HG02610 (cell line): ENCODE data around the gene NRXN3.
"Not testable (repeated sequence)": the region's sequence is repeated elsewhere in the genome, so short reads cannot be mapped to it uniquely, and the experiment has no call there.

ENCODE experiments used
- ATAC-seq: cut with Tn5 transposase; IDR thresholded peaks from one replicate; pipeline ENCODE4 v1.9.1; 2021; ENCODE audit warnings: mild to moderate bottlenecking, moderate library complexity; ENCODE audit not compliant: unreplicated experiment

NRXN3 gene

GRCh38 chr14:78566026-78566858, 396.1 kb downstream of the NRXN3 start:
- ATAC-seq = peak; percentile 94

GRCh38 chr14:78566859-78567172, 396.6 kb downstream of the NRXN3 start:
- ATAC-seq = peak; percentile 11

GRCh38 chr14:78567343-78567742, 397.2 kb downstream of the NRXN3 start:
- ATAC-seq = no peak

GRCh38 chr14:78573736-78574135, 403.6 kb downstream of the NRXN3 start:
- ATAC-seq = not testable (repeated sequence)

- ATAC-seq = no peak
These were observed 406.4 kb downstream of the NRXN3 start for GRCh38 chr14:78576437-78577166.

GRCh38 chr14:78581229-78581628, 411.1 kb downstream of the NRXN3 start:
- ATAC-seq = no peak

GRCh38 chr14:78586681-78587080, 416.5 kb downstream of the NRXN3 start:
- no peak for ATAC-seq

- no peak for ATAC-seq
These were observed 418.7 kb downstream of the NRXN3 start for GRCh38 chr14:78588906-78589305.

- no peak for ATAC-seq
These were observed 422.5 kb downstream of the NRXN3 start for GRCh38 chr14:78592616-78593219.

- ATAC-seq = no peak
These were observed 423.8 kb downstream of the NRXN3 start for GRCh38 chr14:78593949-78594348.

GRCh38 chr14:78595797-78596196, 425.6 kb downstream of the NRXN3 start:
- ATAC-seq = no peak

- peak; percentile 93 for ATAC-seq
These were observed 428.1 kb downstream of the NRXN3 start for GRCh38 chr14:78598046-78598920.

GRCh38 chr14:78605025-78605762, 435.0 kb downstream of the NRXN3 start:
- no peak for ATAC-seq

- ATAC-seq = peak; percentile 69
These were observed 435.8 kb downstream of the NRXN3 start for GRCh38 chr14:78605897-78606500.

GRCh38 chr14:78608998-78609787, 439.0 kb downstream of the NRXN3 start:
- ATAC-seq = no peak

- ATAC-seq = no peak
These were observed 440.8 kb downstream of the NRXN3 start for GRCh38 chr14:78610994-78611393.

- no peak for ATAC-seq
These were observed 441.8 kb downstream of the NRXN3 start for GRCh38 chr14:78611796-78612571.

- no peak for ATAC-seq
These were observed 442.5 kb downstream of the NRXN3 start for GRCh38 chr14:78612666-78613065.
